ENCODE data around the gene SPPL2B.

SPPL2B gene

GRCh38 chr19:2339644-2340310 lies 11.3 kb downstream of the SPPL2B start:
- H3K27ac ChIP-seq: no peak overlapping the region
- H3K36me3 ChIP-seq: peaks cover 0 to 66% (median 50%) of the 10 kb centered on the region in 3 donors
- no peaks in the 10 kb centered on the region for H3K4me1 ChIP-seq
- DNase-seq: no peak
- H3K4me3 ChIP-seq: no peak overlapping the region
- no peak for TF ChIP-seq CTCF (IDR thresholded peaks at IDR 0.05)
- intact Hi-C loops (cut with DNase I; ENCODE audit: low total_unique reads): no loop called here
- no peaks in the 10 kb centered on the region for H3K27me3 ChIP-seq
- H3K9me3 ChIP-seq: no peaks in the 10 kb centered on the region

GRCh38 chr19:2340496-2341243 lies 12.2 kb downstream of the SPPL2B start:
- intact Hi-C loops (cut with DNase I; ENCODE audit: low total_unique reads): no loop called here
- DNase-seq: no peak
- Histone ChIP-seq H3K36me3 (peaks cover 0 to 74% (median 55%) of the 10 kb centered on the region in 3 donors), H3K27me3 (no peaks in the 10 kb centered on the region), H3K27ac (no peak overlapping the region), H3K4me3 (no peak overlapping the region), H3K9me3 (no peaks in the 10 kb centered on the region), H3K4me1 (no peaks in the 10 kb centered on the region)
- TF ChIP-seq CTCF (IDR thresholded peaks at IDR 0.05): no peak

- H3K27ac ChIP-seq: no peak overlapping the region
- H3K4me3 ChIP-seq: no peak overlapping the region
- no peaks in the 10 kb centered on the region for H3K4me1 ChIP-seq
- H3K27me3 ChIP-seq: no peaks in the 10 kb centered on the region
- no peaks in the 10 kb centered on the region for H3K9me3 ChIP-seq
- H3K36me3 ChIP-seq: peaks cover 0 to 79% (median 55%) of the 10 kb centered on the region in 3 donors
- intact Hi-C loops (cut with DNase I; ENCODE audit: low total_unique reads): no loop called here
- DNase-seq: no peak
- no peak for TF ChIP-seq CTCF (IDR thresholded peaks at IDR 0.05)
Observed at GRCh38 chr19:2341244-2341751, 12.8 kb downstream of the SPPL2B start.

- no peaks in the 10 kb centered on the region for H3K27me3 ChIP-seq
- no peaks in the 10 kb centered on the region for H3K9me3 ChIP-seq
- DNase-seq: no peak
- intact Hi-C loops (cut with DNase I; ENCODE audit: low total_unique reads): no loop called here
- H3K4me3 ChIP-seq: no peak overlapping the region
- H3K36me3 ChIP-seq: peaks cover 0 to 85% (median 60%) of the 10 kb centered on the region in 3 donors
- no peak overlapping the region for H3K27ac ChIP-seq
- no peaks in the 10 kb centered on the region for H3K4me1 ChIP-seq
- no peak for TF ChIP-seq CTCF (IDR thresholded peaks at IDR 0.05)
Observed at GRCh38 chr19:2341982-2342381, 13.5 kb downstream of the SPPL2B start.

- no peaks in the 10 kb centered on the region for H3K4me1 ChIP-seq
- no peak overlapping the region for H3K27ac ChIP-seq
- no peak overlapping the region for H3K4me3 ChIP-seq
- DNase-seq: no peak
- peaks cover 0 to 79% (median 60%) of the 10 kb centered on the region in 3 donors for H3K36me3 ChIP-seq
- H3K27me3 ChIP-seq: no peaks in the 10 kb centered on the region
- TF ChIP-seq CTCF (IDR thresholded peaks at IDR 0.05): no peak
- intact Hi-C loops (cut with DNase I; ENCODE audit: low total_unique reads): no loop called here
- no peaks in the 10 kb centered on the region for H3K9me3 ChIP-seq
Observed at GRCh38 chr19:2342656-2343288, 14.3 kb downstream of the SPPL2B start.

Measured in tibial artery (tissue), 4 donors.